NCI-H2107 treated with DMSO at 0.1 percent for 48 hours (cell line): ENCODE data around the gene USP10.

Source experiments
- DNase-seq: peaks from one replicate; lab custom pipeline; 2025; ENCODE audit not compliant: unreplicated experiment; lab: John Stamatoyannopoulos, UW

Gene USP10

GRCh38 chr16:84765616-84766580 lies 66.1 kb downstream of the USP10 start:
- DNase-seq: no peak

GRCh38 chr16:84766978-84767773 lies 67.4 kb downstream of the USP10 start:
- DNase-seq: peak; percentile 24

GRCh38 chr16:84768061-84768807 lies 68.4 kb downstream of the USP10 start:
- DNase-seq: no peak

- DNase-seq: no peak
These were observed 69.0 kb downstream of the USP10 start for GRCh38 chr16:84768808-84769197.

- no peak for DNase-seq
These were observed 69.6 kb downstream of the USP10 start for GRCh38 chr16:84769416-84769815.

- no peak for DNase-seq
These were observed 73.5 kb downstream of the USP10 start for GRCh38 chr16:84773312-84773711.

GRCh38 chr16:84774810-84775209 lies 75.0 kb downstream of the USP10 start:
- peak; percentile 6 for DNase-seq

- no peak for DNase-seq
These were observed 75.5 kb downstream of the USP10 start for GRCh38 chr16:84775262-84775810.

GRCh38 chr16:84777435-84777834 lies 77.6 kb downstream of the USP10 start:
- no peak for DNase-seq

- no peak for DNase-seq
These were observed 78.9 kb downstream of the USP10 start for GRCh38 chr16:84778720-84779119.

- DNase-seq: no peak
These were observed 80.3 kb downstream of the USP10 start for GRCh38 chr16:84780063-84780462.

- DNase-seq: no peak
These were observed 81.0 kb downstream of the USP10 start for GRCh38 chr16:84780544-84781376.

- no peak for DNase-seq
These were observed 83.0 kb downstream of the USP10 start for GRCh38 chr16:84782846-84783245.

GRCh38 chr16:84785843-84786581 lies 86.2 kb downstream of the USP10 start:
- peak; percentile 73 for DNase-seq

GRCh38 chr16:84786605-84787262 lies 86.9 kb downstream of the USP10 start:
- DNase-seq: peak; percentile 74

GRCh38 chr16:84787263-84787622 lies 87.4 kb downstream of the USP10 start:
- no peak for DNase-seq

- DNase-seq: no peak
These were observed 89.2 kb downstream of the USP10 start for GRCh38 chr16:84788920-84789391.

GRCh38 chr16:84789431-84789830 lies 89.6 kb downstream of the USP10 start:
- no peak for DNase-seq

- no peak for DNase-seq
These were observed 90.5 kb downstream of the USP10 start for GRCh38 chr16:84790301-84790700.
